ENCODE data around the gene STAT5B.

STAT5B gene

GRCh38 chr17:42283241-42284023 is 7.2 kb upstream of the STAT5B start:
- Mint-ChIP-seq H3K9me3 (no peaks in the 10 kb centered on the region), H3K4me1 (peaks cover 48% of the 10 kb centered on the region), H3K4me3 (no peak overlapping the region), H3K27ac (peak overlapping the region; percentile 90), H3K36me3 (peaks cover 35% of the 10 kb centered on the region)
- ATAC-seq: no peak
- no peak for DNase-seq (ENCODE audit: low spot score in 2 of 2)

GRCh38 chr17:42282478-42283080 is 6.4 kb upstream of the STAT5B start:
- peaks cover 38% of the 10 kb centered on the region for H3K36me3 Mint-ChIP-seq
- no peak for DNase-seq (ENCODE audit: low spot score in 2 of 2)
- peaks cover 52% of the 10 kb centered on the region for H3K4me1 Mint-ChIP-seq
- H3K27ac Mint-ChIP-seq: peak overlapping the region; percentile 90
- no peak overlapping the region for H3K4me3 Mint-ChIP-seq
- H3K9me3 Mint-ChIP-seq: no peaks in the 10 kb centered on the region
- ATAC-seq: no peak

- peaks cover 52% of the 10 kb centered on the region for H3K4me1 Mint-ChIP-seq
- H3K4me3 Mint-ChIP-seq: no peak overlapping the region
Observed at GRCh38 chr17:42281571-42282096, 5.4 kb upstream of the STAT5B start.

GRCh38 chr17:42279776-42280630 is 3.8 kb upstream of the STAT5B start:
- peaks cover 39% of the 10 kb centered on the region for H3K4me1 Mint-ChIP-seq

More at GRCh38 chr17:42281571-42282096, 5.4 kb upstream of the STAT5B start:
- H3K9me3 Mint-ChIP-seq: no peaks in the 10 kb centered on the region
- ATAC-seq (no peak), DNase-seq (ENCODE audit: low spot score in 2 of 2) (no peak)
- peak overlapping the region; percentile 54 for H3K27ac Mint-ChIP-seq
- H3K36me3 Mint-ChIP-seq: peaks cover 43% of the 10 kb centered on the region

GRCh38 chr17:42277342-42277712 is 1.1 kb upstream of the STAT5B start:
- no peak for DNase-seq (ENCODE audit: low spot score in 2 of 2)
- Mint-ChIP-seq H3K27ac (peak overlapping the region; percentile 91), H3K4me1 (peaks cover 47% of the 10 kb centered on the region), H3K9me3 (no peaks in the 10 kb centered on the region), H3K4me3 (peak overlapping the region; percentile 91), H3K36me3 (peaks cover 54% of the 10 kb centered on the region)
- no peak for ATAC-seq

More at GRCh38 chr17:42279776-42280630, 3.8 kb upstream of the STAT5B start:
- Mint-ChIP-seq H3K9me3 (no peaks in the 10 kb centered on the region), H3K4me3 (no peak overlapping the region), H3K27ac (peak overlapping the region; percentile 50), H3K36me3 (peaks cover 42% of the 10 kb centered on the region)
- ATAC-seq (no peak), DNase-seq (ENCODE audit: low spot score in 2 of 2) (no peak)

DNA sequence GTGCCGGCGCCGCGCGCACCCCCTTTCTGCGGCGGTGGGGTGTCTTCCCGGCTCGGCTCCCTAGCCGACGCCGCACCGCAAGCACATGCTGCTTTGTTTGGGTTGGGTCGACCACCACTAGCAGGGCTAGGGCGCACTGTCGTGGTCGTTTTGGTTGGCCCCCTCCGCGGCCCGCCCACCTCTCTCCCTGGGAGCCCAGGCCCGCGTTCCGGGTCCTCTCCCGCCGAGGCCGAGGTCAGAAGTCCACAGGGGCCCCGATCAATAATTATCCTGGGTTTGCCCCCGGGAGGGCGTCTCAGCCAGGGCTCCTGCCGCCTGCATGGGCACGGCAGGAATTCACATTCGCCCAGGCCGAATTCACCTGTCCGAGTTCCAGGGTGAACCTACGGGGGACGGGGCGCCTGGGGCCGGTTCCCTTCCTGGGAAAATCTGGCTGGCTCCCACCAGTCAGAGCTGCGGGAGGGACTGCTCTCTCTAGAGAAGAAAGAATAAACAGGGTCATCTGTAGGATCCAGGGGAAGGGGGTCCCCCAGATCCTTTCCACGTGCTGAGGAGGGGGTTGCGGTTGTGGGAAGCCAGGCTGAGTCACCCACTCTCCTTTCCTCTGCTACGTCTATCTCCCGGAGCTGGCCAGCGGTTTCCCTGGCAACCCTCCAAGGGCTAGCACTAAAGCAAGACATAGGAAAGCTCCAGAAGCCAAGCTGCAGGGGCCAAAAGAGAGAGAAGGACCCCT is 584 bp upstream of the STAT5B start:
- DNase-seq (ENCODE audit: low spot score in 2 of 2): no peak
- Mint-ChIP-seq H3K36me3 (peaks cover 56% of the 10 kb centered on the region), H3K4me1 (peaks cover 52% of the 10 kb centered on the region), H3K4me3 (peak overlapping the region; percentile 91), H3K27ac (peak overlapping the region; percentile 91), H3K9me3 (no peaks in the 10 kb centered on the region)
- ATAC-seq: no peak

GRCh38 chr17:42275527-42276358 is 448 bp downstream of the STAT5B start:
- ATAC-seq (peak; percentile 64), DNase-seq (ENCODE audit: low spot score in 2 of 2) (peak in 1 of 2 donors; percentile 73)
- H3K36me3 Mint-ChIP-seq: peaks cover 66% of the 10 kb centered on the region
- no peaks in the 10 kb centered on the region for H3K9me3 Mint-ChIP-seq
- H3K27ac Mint-ChIP-seq: peak overlapping the region; percentile 94
- peaks cover 60% of the 10 kb centered on the region for H3K4me1 Mint-ChIP-seq
- H3K4me3 Mint-ChIP-seq: peak overlapping the region; percentile 91

- no peak for DNase-seq (ENCODE audit: low spot score in 2 of 2)
- peak overlapping the region; percentile 94 for H3K27ac Mint-ChIP-seq
- peaks cover 74% of the 10 kb centered on the region for H3K36me3 Mint-ChIP-seq
- peaks cover 62% of the 10 kb centered on the region for H3K4me1 Mint-ChIP-seq
- H3K4me3 Mint-ChIP-seq: peak overlapping the region; percentile 91
- no peak for ATAC-seq
- H3K9me3 Mint-ChIP-seq: no peaks in the 10 kb centered on the region
Observed at GRCh38 chr17:42274812-42275526, 1.2 kb downstream of the STAT5B start.

DNA sequence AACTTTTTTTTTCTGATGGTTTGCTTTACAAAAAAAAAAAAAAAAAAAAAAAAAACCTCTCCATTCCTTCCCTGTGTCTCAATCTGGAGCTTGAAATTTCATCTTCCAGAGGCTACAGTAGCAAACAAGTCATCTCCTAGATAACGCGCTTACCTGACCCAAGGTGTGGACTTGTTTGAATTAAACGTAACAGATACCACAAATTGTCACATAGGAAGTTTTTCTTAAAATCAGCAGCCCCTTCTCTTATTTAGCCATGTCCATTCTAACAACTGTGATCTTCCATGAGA is 2.0 kb downstream of the STAT5B start:
- no peak for DNase-seq (ENCODE audit: low spot score in 2 of 2)

DNA sequence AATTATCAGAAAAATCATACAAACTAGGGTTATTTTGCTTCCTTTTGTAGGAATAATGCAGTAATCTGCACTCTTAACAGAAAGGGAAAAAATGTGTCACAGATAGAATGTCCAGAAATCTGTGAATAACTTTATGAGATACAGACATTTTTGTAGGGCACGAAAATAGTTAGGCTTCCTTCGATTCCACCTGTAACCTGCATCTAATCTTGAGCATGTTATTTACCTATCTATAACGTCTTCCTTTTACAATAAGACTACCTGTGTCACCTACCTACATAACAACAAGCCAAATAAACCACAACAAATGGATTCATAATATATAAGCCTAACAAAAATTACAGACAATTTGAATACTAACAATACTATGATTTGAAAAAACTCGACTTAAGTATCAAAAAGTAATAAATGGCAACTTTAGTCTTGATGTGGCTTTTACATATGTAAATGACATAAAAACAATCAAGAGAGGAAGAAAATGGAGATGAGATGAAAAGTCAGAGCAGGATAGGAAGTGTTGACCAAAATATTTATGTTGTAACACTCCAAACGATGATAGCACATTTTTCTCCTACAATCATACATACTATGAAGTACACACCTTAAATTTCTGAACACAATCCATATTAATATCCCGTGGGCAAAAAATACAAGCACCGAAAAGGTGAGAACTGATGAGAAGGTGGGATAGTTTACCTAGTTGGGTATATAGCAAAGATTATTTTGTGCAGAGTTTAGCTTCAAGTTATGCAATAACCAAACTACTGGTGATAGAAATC is 2.5 kb downstream of the STAT5B start:
- no peak for ATAC-seq
- Mint-ChIP-seq H3K27ac (peak overlapping the region; percentile 94), H3K36me3 (peaks cover 85% of the 10 kb centered on the region), H3K4me3 (peak overlapping the region; percentile 91), H3K9me3 (no peaks in the 10 kb centered on the region), H3K4me1 (peaks cover 71% of the 10 kb centered on the region)
- no peak for DNase-seq (ENCODE audit: low spot score in 2 of 2)

More for the DNA sequence above, 2.0 kb downstream of the STAT5B start:
- ATAC-seq: no peak
- Mint-ChIP-seq H3K9me3 (no peaks in the 10 kb centered on the region), H3K36me3 (peaks cover 81% of the 10 kb centered on the region), H3K27ac (peak overlapping the region; percentile 94), H3K4me1 (peaks cover 67% of the 10 kb centered on the region), H3K4me3 (peak overlapping the region; percentile 91)

GRCh38 chr17:42272162-42272907 is 3.9 kb downstream of the STAT5B start:
- Mint-ChIP-seq H3K36me3 (peaks cover 87% of the 10 kb centered on the region), H3K4me3 (peak overlapping the region; percentile 91), H3K27ac (peak overlapping the region; percentile 94), H3K9me3 (no peaks in the 10 kb centered on the region), H3K4me1 (peaks cover 70% of the 10 kb centered on the region)
- ATAC-seq (no peak), DNase-seq (ENCODE audit: low spot score in 2 of 2) (no peak)

DNA sequence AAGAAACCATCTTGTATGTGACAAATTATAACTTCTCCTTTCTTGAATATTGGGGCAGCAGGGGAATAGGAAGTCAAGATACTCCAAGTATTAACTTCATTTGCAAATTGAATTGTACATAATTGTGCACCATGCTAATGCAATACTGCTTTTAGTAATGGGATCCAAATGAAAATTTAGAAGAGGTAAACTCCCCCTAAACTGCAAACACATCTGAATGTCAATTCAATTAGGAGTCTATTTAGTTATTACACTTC is 4.5 kb downstream of the STAT5B start:
- Mint-ChIP-seq H3K4me1 (peaks cover 70% of the 10 kb centered on the region), H3K36me3 (peaks cover 87% of the 10 kb centered on the region), H3K9me3 (no peaks in the 10 kb centered on the region), H3K4me3 (peak overlapping the region; percentile 91), H3K27ac (peak overlapping the region; percentile 94)
- no peak for ATAC-seq
- DNase-seq (ENCODE audit: low spot score in 2 of 2): no peak
